SW 1271 (cell line): ENCODE data around the gene CREG1.
A peak's percentile ranks its signal among the peaks of the same experiment; 100 is the strongest.
"Not testable (repeated sequence)": the region's sequence is repeated elsewhere in the genome, so short reads cannot be mapped to it uniquely, and the experiment has no call there.

ENCODE experiments used
- DNase-seq, 2 experiments: peaks; one replicate each; lab custom pipeline; 2025; lab: John Stamatoyannopoulos, UW

CREG1 gene

DNA sequence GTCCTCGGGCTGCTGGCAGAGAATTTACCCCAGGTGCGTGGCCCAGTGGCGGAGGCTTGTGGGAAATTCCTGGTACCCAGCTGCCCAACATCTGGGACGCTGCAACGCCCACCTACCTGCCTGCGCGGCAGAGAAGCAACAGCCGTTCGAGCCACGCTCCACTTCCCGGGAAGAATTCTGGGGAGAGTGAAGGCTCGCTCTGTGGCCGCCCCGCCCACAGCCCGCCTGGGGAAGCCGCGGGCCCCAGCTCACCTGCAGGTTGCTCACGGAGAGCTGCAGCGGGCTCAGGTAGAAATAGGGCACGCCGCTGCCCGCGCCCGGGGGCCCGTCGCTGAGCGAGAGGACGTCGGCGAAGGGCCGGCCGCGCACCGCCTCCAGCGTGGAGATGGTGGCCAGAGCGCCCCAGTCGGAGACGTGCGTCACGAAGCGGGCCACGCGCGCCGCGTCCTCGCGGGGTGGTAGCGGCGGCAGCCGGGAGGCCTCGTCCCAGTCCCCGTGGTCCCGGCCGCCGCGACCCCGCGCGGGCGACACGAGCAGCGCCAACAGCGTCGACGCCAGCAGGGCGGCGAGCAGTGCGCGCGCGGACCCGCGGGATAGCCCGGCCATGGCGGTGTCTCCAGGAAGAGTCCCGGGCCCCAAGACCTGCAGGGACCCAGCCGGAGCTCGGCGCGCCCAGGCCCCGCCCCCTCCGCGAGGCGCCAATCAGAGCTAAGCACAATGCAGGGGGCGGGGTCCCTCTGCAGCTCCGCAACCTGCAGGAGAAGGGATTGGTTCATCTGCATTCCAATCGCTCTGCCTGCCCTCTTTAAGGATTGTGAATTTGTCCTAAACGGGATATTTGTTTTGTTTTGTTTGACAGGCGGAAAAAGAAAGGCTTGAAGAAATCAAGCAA is at the start of gene CREG1:
CREG1 (minus strand) TSS at position 627 of the 892 bp plus-strand sequence.
- DNase-seq: peak; percentile 56 to 79

DNA sequence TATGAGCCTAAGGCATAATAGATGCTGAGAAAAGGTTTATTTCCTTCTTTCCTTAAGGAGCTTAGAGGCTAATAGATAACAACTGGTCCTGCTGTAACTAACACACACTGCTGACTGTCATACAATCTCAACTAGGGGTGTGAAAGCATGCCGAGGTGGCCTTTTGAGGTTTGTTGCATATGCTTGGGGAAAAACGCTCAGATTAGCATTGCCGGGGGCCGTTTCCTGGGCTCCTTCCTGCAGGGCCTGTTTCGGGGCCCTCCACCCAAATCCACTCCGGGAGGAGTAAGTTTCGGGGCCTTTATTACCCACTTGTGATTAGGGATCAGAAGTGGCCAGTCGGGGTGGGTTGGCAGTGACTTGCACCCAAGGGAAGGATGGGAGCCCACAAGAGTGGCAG is 49.3 kb upstream of the CREG1 start:
- DNase-seq: no peak

DNA sequence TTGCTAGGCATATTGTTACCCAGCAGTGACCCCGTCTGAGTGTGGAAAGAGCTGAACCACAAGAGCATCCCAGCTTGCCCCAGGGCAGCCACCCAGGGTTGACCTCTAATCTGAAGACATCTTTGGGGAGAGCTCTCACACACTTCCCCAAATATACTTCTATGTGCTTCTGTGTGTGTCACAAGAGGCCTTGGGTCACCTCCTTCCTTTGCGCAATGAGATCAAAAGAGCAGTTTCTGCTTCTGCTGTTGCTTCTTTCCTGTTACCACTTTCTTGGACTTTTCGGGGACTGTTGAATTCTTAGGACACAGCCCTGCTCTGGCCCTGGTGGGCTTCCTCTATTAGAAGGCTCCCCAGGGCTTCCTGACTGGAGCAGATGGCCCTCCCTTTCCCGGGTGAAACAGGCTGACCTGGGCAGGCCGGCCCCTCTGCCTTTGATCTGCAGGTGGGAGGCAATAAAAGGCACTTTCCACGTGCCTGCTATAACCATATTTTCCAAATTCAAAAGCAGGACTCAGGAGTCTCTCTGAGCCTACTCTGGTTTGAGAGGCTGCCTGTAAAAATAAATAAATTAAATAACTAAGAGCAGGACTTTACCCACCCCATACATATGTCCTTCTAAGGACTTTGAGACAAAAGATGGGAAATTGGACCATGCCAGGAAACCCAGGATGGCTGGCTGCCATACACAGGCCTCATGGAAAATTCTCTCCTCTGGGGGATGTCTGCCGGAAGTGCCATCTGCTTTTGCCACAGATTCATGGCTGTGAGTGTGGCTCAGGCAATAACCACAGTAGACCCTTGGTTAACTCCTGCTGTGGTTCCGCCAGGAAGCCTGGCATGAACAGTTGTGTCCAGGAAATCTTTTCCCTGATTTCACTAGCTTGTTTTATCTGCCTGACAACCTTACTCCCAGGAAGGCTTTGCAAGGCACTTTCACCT is 48.2 kb upstream of the CREG1 start:
- no peak for DNase-seq

DNA sequence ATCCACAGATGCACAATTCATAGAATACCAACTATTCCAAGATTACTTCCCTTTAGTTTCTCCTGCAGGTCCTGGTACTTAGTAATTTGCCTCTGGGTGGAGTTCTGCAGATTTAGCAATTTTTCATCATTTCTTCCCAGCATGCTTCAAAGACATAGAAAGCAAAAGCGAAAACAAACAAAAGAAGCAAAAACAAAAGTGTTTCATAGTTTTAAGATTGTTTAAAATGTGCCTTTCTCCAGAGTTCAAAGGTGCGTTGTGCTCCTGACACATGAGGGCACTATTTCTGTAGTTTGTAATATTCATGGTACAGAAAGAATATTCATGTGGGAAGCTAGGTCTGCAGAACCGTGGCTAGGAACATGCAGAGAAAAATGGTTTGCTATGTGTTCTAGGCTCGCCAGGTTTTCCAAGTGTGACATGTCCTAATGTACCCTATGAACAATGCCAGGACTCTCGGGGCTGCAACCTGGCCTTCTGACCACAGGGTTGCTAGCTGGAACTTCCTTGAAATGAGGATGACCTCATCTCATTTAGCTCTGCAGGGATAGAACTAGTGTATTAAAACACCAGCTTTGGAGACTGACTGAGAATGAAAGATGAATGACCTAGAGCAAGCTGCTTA is 46.5 kb upstream of the CREG1 start:
- peak in 1 of 2 experiments; percentile 4 for DNase-seq

DNA sequence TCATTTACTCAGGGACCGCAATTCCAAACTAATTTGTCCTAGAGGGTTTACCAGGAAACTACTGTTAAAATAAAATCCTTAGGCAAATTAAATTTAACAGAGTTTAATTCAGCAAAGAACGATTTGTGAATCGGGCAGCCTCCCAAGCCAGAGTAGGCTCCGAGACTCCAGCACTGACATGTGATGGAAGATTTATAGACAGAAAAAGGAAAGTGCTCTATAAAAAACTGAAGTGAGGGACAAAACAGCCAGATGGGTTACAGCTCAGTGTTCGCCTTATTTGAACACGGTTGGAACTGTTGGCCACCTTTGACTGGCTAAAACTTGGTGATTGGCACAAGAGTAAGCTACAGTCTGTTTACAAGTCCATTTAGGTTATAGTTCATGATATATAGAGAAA is 41.3 kb upstream of the CREG1 start:
- no peak for DNase-seq

DNA sequence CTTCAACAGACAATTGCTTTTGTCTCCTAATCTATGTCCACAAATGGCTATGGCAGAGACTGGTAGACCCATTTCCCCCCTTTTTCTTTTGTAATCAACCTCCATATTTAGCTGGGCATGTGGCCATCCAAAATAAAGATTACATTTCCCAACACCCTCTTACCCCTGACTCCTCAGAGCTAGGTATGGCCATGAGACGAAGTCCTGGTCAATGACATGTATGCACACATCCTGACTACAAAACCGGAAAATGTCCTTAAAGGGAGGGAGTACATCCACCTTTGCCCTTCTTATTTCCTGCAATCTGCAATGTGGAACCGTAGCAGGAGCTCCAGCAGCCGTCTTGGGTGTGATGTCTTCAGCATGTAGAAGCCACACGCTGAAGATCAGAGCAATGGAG is 40.3 kb upstream of the CREG1 start:
- DNase-seq: no peak

- no peak for DNase-seq
Measured at GRCh38 chr1:167592475-167592874, 38.9 kb upstream of the CREG1 start.

DNA sequence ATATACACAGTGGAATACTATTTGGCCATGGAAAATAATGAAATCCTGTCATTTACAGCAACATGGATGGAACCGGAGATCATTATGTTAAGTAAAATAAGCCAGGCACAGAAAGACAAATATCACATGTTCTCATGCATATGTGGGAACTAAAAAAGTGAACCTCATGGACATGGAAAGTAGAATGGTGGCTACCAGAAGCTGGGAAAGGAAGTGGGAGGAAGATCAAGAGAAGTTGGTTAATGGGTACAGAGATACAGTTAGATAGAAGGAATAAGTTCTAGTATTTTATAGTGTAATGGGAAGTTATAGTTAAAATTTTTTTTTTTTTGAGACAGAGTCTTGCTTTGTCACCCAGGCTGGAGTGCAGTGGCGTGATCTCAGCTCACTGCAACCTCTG is 34.8 kb upstream of the CREG1 start:
- DNase-seq: no peak

- DNase-seq: no peak
Measured at GRCh38 chr1:167587872-167588271, 34.3 kb upstream of the CREG1 start.

DNA sequence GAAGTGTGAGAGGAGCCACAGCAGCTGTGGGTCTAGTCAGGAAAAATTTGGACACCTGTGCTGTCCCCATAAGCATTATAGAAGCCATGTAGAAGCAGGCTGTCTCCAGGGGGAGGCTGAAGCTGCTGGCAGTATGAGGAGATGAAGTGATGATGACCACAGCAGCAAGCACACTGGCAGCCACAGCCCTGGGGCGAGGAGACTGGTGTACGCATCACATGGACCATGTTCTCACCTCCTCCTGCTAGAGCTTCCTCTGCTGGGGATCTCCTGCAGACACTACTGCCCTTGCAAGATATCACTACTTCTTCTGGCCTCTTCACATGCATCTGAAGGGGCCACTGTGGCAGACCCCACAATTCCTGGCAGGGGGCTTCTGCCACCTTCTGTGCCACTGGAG is 33.8 kb upstream of the CREG1 start:
- DNase-seq: no peak

GRCh38 chr1:167584581-167584980 is 31.0 kb upstream of the CREG1 start:
- DNase-seq: no peak

GRCh38 chr1:167582722-167583121 is 29.2 kb upstream of the CREG1 start:
- DNase-seq: no peak

- DNase-seq: no peak
Measured at GRCh38 chr1:167582064-167582463, 28.5 kb upstream of the CREG1 start.

GRCh38 chr1:167579986-167580385 is 26.4 kb upstream of the CREG1 start:
- no peak for DNase-seq

DNA sequence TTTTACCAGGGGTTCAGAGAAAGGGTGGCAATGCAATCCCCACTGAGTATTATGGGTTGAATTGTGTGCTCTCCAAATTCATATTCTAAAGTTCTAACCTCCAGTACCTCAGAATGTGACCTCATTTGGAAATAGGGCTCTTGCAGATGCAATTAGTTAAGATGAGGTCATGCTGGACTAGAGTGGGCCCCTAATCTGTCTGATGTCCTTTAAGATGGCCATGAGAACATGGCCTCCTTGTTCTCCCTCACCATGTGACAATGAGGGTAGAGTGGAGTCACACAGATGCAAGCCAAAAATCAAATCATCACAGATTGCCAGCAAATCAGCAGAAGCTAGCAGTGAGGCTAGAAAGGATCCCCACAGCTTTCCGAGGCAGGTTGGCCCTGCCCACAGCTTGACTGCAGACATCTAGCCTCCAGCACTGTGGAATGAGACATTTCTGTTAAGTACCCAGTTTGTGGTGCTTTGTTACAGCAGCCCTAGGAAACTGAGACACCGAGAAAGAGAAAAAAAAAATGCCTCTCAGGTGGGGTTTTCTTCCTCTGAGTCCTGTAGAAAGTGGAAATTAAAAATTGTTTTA is 25.5 kb upstream of the CREG1 start:
- no peak for DNase-seq

GRCh38 chr1:167575649-167576048 is 22.1 kb upstream of the CREG1 start:
- no peak for DNase-seq

DNA sequence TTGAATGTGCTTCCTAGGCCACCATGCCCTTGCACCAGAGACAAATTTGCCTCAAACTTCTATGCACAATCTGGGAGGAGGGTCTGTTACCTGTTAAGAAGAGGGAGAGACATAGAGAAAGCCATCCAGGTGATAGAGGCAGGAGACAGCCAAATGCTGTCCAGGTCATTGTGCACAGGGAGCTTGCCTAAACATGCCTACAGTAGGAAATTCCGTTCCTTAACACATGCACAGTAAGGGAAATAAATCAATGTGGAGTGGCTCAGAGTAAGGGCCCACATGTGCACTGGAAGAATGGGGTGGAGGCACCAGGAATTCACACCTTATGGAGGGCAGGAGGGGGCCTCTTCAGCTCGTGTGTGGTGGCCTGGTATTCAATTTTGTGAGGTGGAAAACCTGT is 19.5 kb upstream of the CREG1 start:
- DNase-seq: no peak

- DNase-seq: not testable (repeated sequence)
Measured at GRCh38 chr1:167570712-167571111, 17.1 kb upstream of the CREG1 start.

DNA sequence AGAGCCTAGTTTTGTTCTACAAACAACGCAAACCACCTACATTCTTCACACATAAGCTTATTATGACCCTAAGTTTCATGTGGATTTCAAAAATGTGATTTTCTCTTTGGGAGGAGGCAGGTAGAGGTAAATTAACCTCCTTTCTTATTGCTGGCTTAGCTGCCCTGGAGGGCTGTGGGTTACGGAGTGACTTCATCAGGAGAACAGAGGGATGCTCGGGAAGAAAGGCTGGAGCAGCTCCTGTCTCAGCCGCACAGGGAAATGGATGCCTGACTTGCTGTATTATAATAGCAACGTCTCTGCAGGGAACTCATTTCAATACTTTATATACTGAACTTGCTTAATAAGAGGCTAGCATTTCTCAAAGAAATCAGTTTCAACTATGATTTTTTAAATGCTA is 14.1 kb upstream of the CREG1 start:
- no peak for DNase-seq

GRCh38 chr1:167566766-167567165 is 13.2 kb upstream of the CREG1 start:
- DNase-seq: no peak

GRCh38 chr1:167565922-167566321 is 12.4 kb upstream of the CREG1 start:
- no peak for DNase-seq
